ENCODE data around the gene AIPL1.

Gene AIPL1

DNA sequence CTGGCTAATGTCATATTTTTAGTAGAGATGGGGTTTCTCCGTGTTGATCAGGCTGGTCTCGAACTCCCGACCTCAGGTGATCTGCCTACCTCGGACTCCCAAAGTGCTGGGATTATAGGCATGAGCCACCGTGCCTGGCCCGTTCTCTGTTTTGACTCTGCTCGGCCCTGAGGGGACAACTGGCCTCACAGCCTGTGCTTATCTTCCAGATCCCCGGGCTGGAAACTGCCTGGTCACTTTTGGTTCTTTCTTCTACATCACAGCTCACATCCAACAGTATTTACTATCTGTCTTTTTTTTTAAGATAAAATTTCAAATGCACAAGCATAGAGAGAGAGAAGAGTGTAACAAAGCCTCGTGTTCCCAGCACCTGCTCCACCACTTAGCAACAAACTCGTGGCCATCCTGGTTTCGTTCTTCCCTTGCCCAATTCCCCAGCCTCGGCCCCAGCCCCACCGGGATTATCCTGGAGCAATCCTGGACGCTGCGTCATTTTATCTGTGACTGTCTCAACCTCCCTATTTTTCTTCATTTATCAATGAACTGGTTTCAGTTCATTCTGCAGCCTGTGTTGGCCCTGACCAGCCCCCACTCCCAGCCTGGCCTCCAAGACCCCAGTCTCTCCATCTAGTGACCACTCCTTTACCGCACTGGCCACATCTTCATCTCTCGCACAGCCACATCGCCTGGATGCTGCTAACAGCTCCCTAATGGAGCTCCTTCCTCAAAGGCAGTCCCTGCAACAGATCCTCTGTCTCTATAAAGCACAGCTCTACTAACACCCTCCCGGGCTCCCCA is 30.5 kb upstream of the AIPL1 start:
- no peak for DNase-seq

DNA sequence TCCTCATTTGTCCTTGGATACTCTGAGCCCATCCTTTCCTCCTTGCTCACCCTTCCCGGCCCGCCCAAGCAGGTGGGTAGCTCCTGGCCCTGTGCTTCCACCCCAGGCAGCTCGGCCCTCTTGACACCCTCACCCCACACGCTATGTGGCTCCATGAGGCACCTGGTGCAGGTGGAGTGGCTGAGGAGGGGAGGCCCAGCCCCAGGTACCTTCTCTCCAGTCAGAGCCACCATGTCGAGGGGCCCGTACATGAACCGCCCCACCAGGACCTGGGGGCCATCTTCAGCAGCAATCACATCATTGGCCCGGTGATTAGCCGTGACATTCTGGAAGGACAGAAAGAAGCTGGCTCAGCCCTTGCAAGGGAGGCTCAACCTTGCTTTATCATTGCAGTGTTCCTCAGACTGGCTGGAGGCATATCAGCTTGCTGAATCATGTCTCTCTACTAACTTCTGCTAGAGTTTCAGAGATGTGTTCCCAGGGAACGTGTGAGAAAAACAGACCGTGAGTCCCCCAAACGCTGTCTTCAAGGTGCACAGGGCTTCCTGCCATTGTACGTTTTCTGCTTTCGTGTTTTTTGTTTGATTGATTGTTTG is 29.6 kb upstream of the AIPL1 start:
- no peak for DNase-seq

DNA sequence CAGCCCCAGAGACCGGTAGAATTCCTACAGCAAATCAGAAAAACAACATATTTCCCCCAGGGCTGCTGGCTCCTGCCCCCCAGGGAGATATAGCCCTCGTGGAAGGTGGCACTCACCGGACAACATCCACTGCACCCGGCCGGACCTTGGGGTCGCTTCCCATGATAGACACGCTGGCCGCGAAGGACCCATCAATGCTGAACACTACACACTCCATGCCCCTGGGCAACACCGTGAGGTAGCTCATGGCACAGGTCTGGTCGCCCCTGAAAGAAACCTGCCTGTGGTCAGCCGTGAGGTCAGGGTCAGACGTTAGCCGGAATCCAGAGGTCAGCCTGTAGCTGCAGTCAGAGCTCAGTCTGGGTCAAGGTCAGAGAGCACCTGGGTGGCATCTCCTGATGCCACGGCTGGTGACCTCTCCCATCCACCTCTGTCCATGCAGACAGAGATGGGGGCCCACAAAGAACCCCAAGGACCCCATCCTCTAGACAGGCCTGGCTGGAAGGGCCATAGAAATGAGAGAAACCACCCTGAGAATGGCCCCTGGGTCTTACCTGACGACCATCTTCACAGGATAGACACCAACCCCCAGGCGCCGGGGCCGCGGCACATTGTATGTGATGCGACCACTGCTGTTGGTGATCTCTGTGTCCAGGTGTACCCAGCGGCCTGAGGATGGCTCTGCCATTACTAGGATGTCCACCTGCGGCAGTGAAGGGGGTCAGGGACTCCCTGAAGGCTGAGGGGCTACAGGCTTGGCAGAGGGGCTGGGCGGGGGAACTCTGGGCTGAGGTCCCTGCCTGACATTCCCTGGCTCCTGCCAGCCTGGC is 28.9 kb upstream of the AIPL1 start:
- no peak for DNase-seq

DNA sequence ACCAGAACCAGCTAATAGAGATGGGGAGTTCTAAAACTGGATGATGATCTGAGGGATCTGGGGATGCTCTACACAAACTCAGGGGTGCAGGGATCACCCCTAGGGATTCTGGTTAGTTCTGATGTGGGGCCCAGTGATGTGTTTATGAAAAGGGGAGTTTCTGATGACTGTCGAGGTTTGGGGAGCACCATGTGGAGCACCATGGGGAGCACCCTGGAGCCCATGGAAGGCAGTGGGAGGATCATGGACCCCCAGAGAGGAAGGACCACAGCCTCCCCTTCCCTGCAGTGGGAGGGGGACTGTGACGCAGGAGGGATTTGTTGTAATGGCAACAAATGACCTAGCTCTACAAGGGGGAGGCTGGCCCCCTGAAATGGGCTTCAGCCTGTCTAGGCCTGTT is 27.8 kb upstream of the AIPL1 start:
- DNase-seq: no peak

DNA sequence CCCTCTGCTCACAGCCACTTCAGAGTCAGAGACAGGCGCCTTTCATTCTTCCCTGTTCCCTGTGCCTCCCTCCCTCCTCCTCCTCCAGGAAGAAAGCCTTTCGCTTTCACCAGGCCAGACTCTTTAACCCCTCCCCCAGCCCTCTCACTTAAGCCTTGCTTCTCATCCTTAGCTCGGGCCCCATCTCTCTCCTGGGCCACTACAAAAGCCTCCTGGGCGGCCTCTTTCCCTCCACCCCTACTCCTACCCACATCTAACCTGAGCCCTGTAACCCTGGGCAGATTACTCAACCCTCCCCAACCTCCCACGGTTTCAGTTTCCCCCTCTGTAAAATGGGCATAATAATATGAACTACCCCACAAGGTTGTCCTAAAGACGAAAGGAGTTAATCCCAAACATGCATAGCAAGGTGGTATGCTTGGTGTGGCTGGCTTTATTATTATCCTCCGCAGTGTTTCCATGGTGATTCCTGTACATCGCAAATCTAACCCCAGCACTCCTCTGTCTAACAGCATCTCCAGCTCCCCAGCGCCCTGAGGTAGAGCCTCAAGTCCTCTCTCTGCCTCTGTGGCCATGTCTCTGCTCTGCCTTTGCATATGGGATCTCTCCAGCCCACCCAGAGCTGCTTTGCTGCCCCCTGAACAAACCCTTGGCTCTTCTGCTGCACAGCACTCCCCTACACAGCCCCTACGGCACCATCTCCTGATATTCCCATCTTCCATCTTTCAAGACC is 27.0 kb upstream of the AIPL1 start:
- DNase-seq: no peak

DNA sequence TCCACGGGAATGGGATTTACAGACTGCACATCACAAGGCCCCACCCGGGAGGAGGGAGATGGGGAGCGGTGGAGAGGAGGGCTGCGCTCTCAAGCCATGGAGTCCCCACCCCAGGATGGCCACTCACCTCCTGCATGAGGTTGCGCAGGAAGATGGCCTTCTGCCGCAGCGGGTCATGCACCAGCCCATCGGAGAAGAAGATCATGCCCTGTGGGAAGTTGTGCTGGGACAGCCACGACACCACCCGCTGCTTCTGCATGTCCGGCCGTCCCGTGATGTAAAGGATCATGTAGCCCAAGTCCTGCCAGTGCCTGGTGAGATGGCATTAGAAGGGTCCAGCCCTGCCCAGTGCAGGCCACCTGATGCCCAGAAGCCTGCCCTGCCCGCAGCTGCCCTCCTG is 26.3 kb upstream of the AIPL1 start:
- no peak for DNase-seq

DNA sequence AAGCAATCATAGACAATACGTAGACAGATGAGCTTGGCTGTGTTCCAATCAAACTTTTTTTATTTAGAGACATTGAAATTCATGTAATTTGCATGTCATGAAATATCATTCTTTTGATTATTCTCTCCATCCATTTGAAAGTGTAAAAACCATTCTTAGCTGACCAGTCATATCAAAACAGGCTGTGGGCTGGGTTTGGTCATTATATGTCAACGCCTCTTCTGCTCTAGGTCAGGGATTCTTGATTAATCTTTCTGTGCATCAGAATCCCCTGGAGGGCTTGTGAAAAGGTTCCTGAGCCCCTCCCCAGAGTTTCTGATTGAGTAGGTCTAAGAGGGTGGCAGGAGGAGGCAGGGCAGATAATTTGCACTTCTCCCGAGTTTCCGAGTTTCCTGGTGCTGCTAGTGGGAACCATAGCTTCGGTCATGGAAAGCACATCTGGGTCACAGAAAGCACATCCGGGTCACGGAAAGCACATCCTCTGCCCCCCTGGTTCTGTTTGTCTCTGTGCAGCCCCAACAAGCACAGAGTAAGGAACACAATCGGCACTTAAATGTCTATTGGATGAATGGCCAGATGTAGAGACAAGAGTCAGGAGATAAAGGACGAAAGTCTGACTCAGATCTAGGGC is 25.7 kb upstream of the AIPL1 start:
- no peak for DNase-seq

DNA sequence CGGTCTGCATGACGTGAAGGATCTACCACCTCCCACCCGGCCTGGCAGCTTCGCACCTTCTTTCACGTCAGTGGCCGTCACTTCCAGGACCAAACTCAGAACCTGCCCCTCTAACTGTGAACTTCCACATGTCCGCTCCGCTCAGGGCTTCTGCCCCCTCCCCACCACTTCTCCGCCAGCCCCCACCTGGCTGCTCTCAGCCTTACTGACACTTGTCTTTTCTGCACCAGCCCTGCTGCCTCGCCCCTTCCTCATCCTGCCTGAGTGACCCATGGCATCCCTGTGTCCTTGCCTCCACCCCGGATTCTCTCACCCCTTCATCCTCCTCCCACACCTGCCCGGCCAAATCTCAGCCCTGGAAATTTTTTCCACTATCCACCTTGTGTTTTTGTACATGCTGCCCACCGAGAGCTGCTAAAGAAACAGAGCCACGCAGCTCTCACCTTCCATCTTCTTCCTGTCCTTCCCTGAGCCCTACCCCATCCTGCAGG is 23.6 kb upstream of the AIPL1 start:
- no peak for DNase-seq

DNA sequence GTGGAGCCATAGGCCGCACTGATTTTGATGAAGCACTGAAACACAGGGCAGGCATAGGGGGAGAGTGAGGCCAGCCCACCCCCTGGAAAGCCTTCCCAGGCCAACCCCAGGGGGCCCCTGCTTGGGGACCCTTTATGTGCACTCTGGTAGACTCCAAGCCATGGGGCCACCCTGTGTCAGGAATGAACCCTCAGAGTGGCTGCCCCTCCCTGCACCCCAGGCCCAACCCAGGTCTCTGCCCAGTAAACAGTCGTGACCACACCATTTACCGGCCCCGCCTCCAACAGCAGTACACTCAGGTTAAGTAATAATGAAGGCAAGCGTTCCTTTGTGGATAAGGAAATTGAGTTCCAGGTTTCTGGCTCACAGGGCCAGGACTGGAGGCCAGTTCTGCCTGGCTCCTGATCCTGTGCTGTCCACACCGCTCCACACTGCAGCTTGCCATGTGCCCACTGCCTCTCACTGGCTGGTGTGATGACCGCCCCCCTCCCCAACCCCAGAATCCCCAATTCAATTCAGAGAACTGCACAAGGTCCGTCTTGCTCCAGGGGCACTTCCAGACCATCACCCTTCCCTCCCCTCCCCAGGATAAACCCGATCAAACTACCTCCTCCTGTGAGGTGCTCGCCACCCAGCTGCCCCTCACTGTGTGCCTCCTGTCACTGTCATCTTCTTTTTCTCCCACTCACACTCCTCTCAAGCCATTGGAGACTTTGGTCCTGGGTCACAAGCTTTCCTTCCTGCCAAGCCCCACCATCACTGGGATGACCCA is 23.0 kb upstream of the AIPL1 start:
- DNase-seq: no peak

DNA sequence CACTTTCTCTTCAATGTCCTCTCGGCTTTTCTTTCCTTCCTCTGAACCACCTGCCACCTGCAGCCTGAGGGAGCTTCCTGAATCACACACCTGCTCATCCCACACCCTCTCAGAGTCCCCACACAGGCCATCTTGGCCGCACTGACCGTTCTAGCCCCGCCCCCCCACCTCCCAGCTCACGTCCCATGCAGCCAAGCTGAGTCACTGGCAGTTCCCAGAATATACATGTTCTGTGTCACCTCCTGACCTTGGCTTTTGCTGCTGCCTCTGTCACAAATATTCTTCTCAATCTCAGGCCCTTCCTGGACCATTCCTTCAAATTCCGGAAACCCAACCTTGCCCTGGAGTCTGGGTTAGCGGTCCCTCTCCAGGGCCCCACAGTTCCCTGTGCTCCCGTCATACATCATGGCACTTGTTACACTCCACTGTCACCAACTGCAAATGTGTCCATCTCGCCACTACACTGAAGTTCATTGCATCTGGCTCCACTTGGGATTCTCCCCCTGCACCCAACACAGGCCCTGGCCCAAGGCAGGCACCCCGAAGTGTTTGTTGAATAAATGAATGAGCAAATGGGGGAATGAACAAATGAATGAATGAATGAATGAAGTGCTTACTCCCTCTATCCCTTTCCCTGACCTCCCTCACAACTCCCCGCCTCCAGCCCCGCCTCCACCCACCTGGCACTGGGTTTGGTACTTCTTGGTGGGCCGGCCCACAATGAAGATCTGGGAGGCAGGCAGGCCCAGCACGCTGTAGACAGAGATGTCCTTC is 22.2 kb upstream of the AIPL1 start:
- DNase-seq: no peak

DNA sequence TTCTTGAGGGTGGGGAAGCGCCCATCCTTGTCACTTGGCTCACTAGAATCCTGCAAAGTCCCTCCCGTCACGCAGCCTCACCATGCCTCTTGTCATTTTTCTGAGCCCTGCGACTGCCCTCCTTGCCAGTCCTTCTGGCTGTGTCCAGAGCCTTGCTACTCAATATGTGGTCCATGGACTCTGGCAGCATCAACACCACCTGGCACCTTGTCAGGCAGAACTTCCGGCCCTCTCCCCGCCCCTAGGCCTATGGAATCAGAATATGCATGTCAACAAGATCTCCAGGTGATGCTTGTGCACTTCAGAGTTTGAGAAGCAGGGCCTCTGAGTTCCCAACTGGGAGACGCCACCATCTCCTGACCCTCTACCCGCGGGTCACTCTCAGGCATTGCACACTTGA is 21.4 kb upstream of the AIPL1 start:
- no peak for DNase-seq

DNA sequence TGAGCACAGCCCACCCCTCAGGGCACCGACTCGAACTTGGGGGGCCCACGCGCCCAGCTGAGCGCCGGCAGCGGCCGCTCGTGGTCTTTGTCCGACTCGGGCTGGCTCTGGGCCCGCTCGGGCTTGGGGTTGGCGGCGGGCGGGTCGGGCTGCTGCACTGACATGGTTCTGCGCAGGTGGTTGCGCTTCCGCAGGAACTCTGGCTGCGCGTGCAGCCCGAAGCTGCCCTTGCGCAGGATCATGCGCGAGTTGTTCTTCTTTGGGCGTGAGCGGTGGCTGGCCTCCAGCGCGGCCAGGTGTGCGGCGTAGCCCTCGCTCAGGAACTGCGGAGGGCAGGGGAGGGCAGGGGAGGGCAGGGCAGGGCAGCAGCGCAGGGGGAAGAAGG is 20.4 kb upstream of the AIPL1 start:
- no peak for DNase-seq

DNA sequence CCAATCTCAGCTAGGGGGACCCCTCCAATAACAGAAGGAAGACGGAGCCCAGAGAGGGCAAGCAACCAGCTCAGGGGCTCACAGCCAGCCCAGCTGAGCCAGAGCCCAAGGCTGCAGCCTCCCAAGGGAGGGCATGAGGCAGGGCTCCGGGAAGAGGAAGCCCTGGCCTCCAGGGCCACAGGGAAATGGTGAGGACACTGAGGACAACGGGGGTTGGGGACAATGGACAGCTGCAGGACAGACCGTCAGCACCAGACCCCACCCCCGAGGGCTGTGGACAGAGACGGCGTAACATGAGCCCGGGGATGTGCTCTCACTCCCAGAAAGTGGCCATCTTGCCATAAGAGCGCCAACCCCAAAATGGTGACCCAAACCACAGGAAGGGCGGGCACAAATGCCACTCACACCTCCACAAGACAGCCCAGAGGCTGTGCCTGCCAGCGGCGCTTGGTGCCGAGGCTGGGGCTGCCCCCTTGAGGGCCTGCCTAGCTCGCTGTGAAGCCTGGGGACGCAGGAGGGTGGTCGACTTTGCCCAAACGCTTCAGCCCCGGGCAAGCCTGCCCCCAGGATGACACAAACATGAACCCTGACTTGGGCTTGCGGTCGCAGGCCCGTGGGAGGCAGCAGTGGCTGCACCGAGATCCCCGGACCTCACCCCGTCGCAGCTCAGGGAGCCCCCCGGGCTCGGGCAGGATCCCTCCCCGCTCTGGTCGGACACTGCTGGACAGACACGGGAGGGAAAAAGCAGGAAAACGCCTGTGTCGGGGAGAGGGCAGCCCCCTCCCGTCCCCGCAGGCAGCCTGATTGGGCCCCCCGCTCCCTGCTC is 19.8 kb upstream of the AIPL1 start:
- no peak for DNase-seq

DNA sequence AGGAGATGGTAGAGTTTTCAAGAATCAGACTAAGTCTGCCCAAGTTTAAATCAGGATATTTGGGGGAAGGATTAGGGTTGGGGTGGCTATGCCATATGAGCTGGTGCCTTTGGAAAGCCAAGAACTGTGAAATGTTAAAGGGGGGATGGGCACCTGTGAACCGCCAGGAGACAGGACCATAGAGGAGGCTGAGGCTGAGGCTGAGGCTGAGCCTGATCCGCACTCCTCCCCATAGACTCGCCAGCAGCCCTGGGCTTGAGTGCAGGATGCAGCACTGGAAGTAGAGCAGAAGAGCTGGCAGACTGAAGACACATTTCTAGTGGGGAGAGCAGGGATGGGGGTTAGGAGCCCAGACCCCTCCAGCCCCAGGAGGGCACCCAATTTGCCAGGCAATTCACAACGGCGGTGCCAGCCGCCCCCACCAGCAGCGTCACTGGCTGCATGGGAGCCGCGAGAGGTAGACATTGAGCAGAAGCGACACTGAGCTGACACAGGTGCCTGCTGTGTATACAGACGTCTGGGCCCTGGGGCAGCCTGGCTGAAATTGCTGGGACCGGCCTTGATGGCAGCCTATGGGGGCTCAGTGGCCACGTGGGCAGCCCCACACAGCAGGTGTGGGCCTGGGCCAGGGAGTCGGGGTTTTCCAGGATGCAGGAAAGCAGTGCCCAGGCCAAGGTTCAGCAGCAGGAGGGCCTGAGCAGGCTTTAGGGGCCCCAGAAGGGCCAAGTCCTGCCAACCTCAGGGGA is 18.5 kb upstream of the AIPL1 start:
- no peak for DNase-seq

DNA sequence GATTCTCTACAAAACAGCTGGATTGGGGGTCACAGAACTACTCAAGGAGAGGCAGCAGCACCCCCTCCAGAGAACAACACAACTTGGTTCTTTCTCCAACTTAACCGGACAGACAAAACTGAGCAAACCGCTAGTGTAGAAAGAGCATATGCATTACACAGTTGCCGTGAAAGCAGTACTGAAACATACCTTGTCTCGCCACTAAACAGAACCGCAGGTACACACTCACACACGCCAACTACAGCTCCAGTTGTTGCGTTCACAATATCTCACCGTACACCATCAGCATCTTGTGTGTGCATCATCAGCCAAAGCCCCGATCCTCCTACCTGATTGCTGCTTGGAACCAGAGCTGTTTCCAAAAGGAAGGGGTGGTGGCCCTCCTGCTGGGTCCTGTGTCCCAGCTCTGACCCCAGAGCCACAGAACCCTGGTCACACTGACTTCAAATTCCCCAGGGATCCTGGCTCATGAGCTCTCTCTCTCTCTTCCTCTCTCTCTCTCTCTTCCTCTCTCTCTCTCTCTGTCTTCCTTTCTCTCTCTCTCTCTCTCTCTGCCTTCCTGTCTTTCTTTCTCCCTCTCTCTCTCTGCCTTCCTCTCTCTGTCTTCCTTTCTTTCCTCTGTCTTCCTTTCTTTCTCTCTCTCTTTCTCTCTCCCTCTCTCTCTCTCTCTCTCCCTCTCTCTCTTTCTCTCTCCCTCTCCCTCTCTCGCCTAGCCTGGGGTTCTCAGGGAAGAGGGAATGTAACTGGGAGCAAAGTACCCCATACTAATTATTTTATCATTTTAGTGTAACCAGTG is 17.7 kb upstream of the AIPL1 start:
- DNase-seq: no peak

DNA sequence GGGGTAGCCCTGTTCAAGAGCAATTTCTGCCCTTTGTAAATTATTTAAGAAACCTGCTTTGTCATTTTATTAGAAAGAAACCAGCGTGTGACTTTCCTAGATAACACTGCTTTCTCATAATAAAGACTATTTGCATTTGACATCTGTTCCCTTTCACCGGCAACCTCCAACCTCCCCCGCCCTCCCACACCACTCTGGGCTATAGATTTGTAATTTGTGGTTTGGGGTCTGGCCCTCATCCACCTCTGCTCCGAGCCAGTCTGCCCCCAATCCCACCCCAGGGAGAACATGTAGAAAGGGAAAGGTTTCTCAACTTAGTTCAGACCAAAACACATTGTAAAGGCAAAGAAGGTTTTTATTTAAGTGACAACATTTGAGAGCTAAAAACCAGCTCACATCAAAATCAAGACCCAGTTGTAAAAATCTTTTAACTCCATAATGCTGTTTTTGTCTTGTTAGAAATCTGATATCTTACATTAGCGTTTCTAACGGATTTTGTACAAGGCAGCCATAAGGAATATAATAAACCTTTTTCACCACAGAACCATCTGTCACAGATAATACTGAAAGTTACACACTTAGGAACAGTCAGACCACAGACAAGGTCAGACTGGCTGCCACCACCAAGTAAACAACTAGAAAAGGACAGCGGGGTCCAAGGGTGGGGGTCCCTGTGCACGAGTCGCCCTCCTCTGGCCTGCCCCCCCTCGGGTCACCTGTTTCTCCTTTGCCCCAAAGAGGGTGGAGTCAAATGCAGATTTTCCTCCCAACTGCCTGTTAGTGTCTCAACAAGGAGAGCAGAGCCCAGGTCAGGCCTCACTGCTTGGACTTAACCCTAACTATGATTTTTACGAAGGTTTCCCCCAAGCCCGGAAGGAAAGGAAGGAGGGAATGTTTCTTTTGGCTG is 16.3 kb upstream of the AIPL1 start:
- DNase-seq: no peak

DNA sequence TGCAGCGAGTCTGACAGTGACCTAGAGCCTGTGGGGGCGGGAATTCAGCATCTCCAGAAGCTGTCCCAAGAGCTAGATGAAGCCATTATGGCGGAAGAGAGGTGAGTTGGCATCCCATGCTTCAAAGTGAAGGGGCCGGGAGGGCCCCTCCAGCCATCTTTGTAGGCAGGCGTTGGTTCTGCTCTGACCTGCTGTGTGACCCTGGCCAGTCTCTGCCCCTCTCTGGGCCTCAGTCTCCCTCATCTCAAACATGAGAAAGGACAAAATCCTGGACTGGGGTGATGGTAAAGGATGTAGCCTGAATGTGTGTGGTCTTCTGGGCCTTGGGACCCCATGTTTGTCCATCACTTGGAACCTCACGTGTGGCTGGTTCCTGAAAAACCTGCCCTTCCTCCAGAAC is 14.4 kb upstream of the AIPL1 start:
- no peak for DNase-seq

All from NCI-H1930 (cell line).